NCI-H82 treated with DMSO at 0.1 percent for 48 hours (cell line): Measurements from ENCODE around the gene CYTH1.
"Not testable (repeated sequence)": the region's sequence is repeated elsewhere in the genome, so short reads cannot be mapped to it uniquely, and the experiment has no call there.

Experiments used
- DNase-seq: peaks from one replicate; lab custom pipeline; 2025; ENCODE audit not compliant: unreplicated experiment; lab: John Stamatoyannopoulos, UW

CYTH1 gene

GRCh38 chr17:78763561-78763960 lies 18.5 kb downstream of the CYTH1 start:
- DNase-seq = no peak

- DNase-seq = no peak
These were observed 20.2 kb downstream of the CYTH1 start for GRCh38 chr17:78761789-78762406.

- DNase-seq = no peak
These were observed 22.1 kb downstream of the CYTH1 start for GRCh38 chr17:78759969-78760352.

GRCh38 chr17:78759203-78759968 lies 22.7 kb downstream of the CYTH1 start:
- no peak for DNase-seq

GRCh38 chr17:78753316-78754250 lies 28.5 kb downstream of the CYTH1 start:
- DNase-seq = no peak

GRCh38 chr17:78751447-78752161 lies 30.5 kb downstream of the CYTH1 start:
- DNase-seq = no peak

- not testable (repeated sequence) for DNase-seq
These were observed 31.1 kb downstream of the CYTH1 start for GRCh38 chr17:78751000-78751399.

GRCh38 chr17:78748730-78749317 lies 33.2 kb downstream of the CYTH1 start:
- DNase-seq = no peak

GRCh38 chr17:78748048-78748729 lies 33.9 kb downstream of the CYTH1 start:
- DNase-seq = no peak

- no peak for DNase-seq
These were observed 34.6 kb downstream of the CYTH1 start for GRCh38 chr17:78747488-78747887.

- no peak for DNase-seq
These were observed 35.2 kb downstream of the CYTH1 start for GRCh38 chr17:78746949-78747269.

GRCh38 chr17:78746263-78746948 lies 35.7 kb downstream of the CYTH1 start:
- DNase-seq = no peak

GRCh38 chr17:78745407-78746088 lies 36.5 kb downstream of the CYTH1 start:
- no peak for DNase-seq

GRCh38 chr17:78742901-78743300 lies 39.2 kb downstream of the CYTH1 start:
- no peak for DNase-seq

GRCh38 chr17:78741644-78742284 lies 40.3 kb downstream of the CYTH1 start:
- no peak for DNase-seq

- no peak for DNase-seq
These were observed 42.6 kb downstream of the CYTH1 start for GRCh38 chr17:78739331-78739931.

GRCh38 chr17:78738698-78739097 lies 43.4 kb downstream of the CYTH1 start:
- DNase-seq = no peak

GRCh38 chr17:78738278-78738677 lies 43.8 kb downstream of the CYTH1 start:
- DNase-seq = no peak
